HEK293 (cell line): ENCODE measurements around the gene FLRT1.

ENCODE experiments used
- CTCF ChIA-PET: fragments of 350-600 bp; formaldehyde crosslinking; extraction: SDS; loops from one replicate; lab custom pipeline; 2021; ENCODE audit warnings: antibody characterized with exemption; lab: Yijun Ruan, JAX
- POLR2A ChIA-PET: fragments of 300-600 bp; formaldehyde crosslinking; extraction: SDS; loops from one replicate; lab custom pipeline; 2020; ENCODE audit warnings: antibody characterized with exemption, inconsistent platforms; lab: Yijun Ruan, JAX
- H3K27ac ChIP-seq: fragments of 200-500 bp; sonication (Bioruptor generic); 2 replicates; pipeline ENCODE4 v1.5.1; 2014; ENCODE audit warnings: low read depth, low read length, control low read depth, inconsistent platforms; ENCODE audit errors: extremely low read depth
- H3K36me3 ChIP-seq, 2 experiments: fragments of 200-500 bp in 1 of 2; sonication (Bioruptor generic) in 1 of 2; 1 replicate in 1 of 2; 2 replicates in 1 of 2; pipeline ENCODE4 v1.5.1; 2014 to 2017; ENCODE audit warnings: inconsistent platforms in 2 of 2, low read length in 2 of 2; ENCODE audit not compliant: control insufficient read depth in 2 of 2, insufficient read depth in 1 of 2
- H3K4me1 ChIP-seq: fragments of 200-500 bp; sonication (Bioruptor generic); 2 replicates; pipeline ENCODE4 v1.5.1; 2014; ENCODE audit warnings: mild to moderate bottlenecking, low read length, inconsistent platforms; ENCODE audit not compliant: control insufficient read depth, insufficient read depth
- H3K4me3 ChIP-seq: 2 replicates; pipeline ENCODE4 v1.5.1; 2011; ENCODE audit warnings: low read depth, mild to moderate bottlenecking, control low read depth, low read length, moderate library complexity
- H3K9me3 ChIP-seq: fragments of 200-500 bp; sonication (Bioruptor generic); 2 replicates; pipeline ENCODE4 v1.5.1; 2014; ENCODE audit warnings: low read depth, low read length, inconsistent platforms; ENCODE audit not compliant: control insufficient read depth, insufficient read depth
- GLIS2 ChIP-seq: fragments of 450-650 bp; formaldehyde crosslinking; IDR thresholded peaks from 2 replicates; pipeline ENCODE4 v1.5.1; 2016; ENCODE audit warnings: missing biosample characterization, missing genetic modification characterization
- HIC1 ChIP-seq: fragments of 450-650 bp; formaldehyde crosslinking; IDR thresholded peaks from 2 replicates; pipeline ENCODE4 v1.5.1; 2016; ENCODE audit warnings: missing biosample characterization, missing genetic modification characterization
- HOXD13 ChIP-seq: sonication (generic); formaldehyde crosslinking; IDR thresholded peaks from 2 replicates; pipeline ENCODE4 v1.8.0; 2022; ENCODE audit warnings: missing genetic modification reagents, borderline replicate concordance
- KLF1 ChIP-seq: fragments of 450-650 bp; formaldehyde crosslinking; IDR thresholded peaks from 2 replicates; pipeline ENCODE4 v1.5.1; 2016; ENCODE audit warnings: missing biosample characterization, missing genetic modification characterization
- KLF8 ChIP-seq: fragments of 450-650 bp; formaldehyde crosslinking; IDR thresholded peaks from 2 replicates; pipeline ENCODE4 v1.5.1; 2016; ENCODE audit warnings: missing biosample characterization, missing genetic modification characterization
- KLF9 ChIP-seq: fragments of 450-650 bp; formaldehyde crosslinking; IDR thresholded peaks from 2 replicates; pipeline ENCODE4 v1.5.1; 2016; ENCODE audit warnings: missing biosample characterization, missing genetic modification characterization, low read depth
- OSR2 ChIP-seq: fragments of 450-650 bp; formaldehyde crosslinking; IDR thresholded peaks from 2 replicates; pipeline ENCODE4 v1.5.1; 2016; ENCODE audit warnings: missing biosample characterization, missing genetic modification characterization
- PRDM1 ChIP-seq: fragments of 450-650 bp; formaldehyde crosslinking; IDR thresholded peaks from 2 replicates; pipeline ENCODE4; 2016; ENCODE audit warnings: missing biosample characterization, missing genetic modification characterization
- RBAK ChIP-seq: fragments of 450-650 bp; formaldehyde crosslinking; IDR thresholded peaks from 2 replicates; pipeline ENCODE4 v1.5.1; 2016; ENCODE audit warnings: missing biosample characterization, missing genetic modification characterization
- SP2 ChIP-seq: fragments of 450-650 bp; formaldehyde crosslinking; IDR thresholded peaks from 2 replicates; pipeline ENCODE4 v1.5.1; 2016; ENCODE audit warnings: missing biosample characterization, missing genetic modification characterization
- ZBTB1 ChIP-seq: fragments of 450-650 bp; formaldehyde crosslinking; IDR thresholded peaks from 2 replicates; pipeline ENCODE4 v1.5.1; 2016; ENCODE audit warnings: missing biosample characterization, missing genetic modification characterization
- ZNF148 ChIP-seq: fragments of 450-650 bp; formaldehyde crosslinking; IDR thresholded peaks from 2 replicates; pipeline ENCODE4 v1.5.0; 2017; ENCODE audit warnings: missing biosample characterization, missing genetic modification characterization, borderline replicate concordance
- ZNF354C ChIP-seq: fragments of 450-650 bp; formaldehyde crosslinking; IDR thresholded peaks from 2 replicates; pipeline ENCODE4 v1.5.1; 2016; ENCODE audit warnings: missing biosample characterization, missing genetic modification characterization, low read depth, borderline replicate concordance
- ZNF555 ChIP-seq: fragments of 450-650 bp; formaldehyde crosslinking; conservative IDR thresholded peaks from 2 replicates; pipeline ENCODE4 v1.5.1; 2017; ENCODE audit warnings: missing biosample characterization, mild to moderate bottlenecking, missing genetic modification characterization, inconsistent platforms
- ZNF654 ChIP-seq: fragments of 450-650 bp; formaldehyde crosslinking; IDR thresholded peaks from 2 replicates; pipeline ENCODE4 v1.5.1; 2016; ENCODE audit warnings: low read depth, missing biosample characterization, missing genetic modification characterization
- ZNF830 ChIP-seq: fragments of 450-650 bp; IDR thresholded peaks from 2 replicates; pipeline ENCODE4 v1.5.0; 2018; ENCODE audit warnings: missing biosample characterization, missing genetic modification characterization, low read depth, mild to moderate bottlenecking, moderate library complexity

Gene FLRT1

GRCh38 chr11:63997801-63998337 lies 37.9 kb upstream of the FLRT1 start (continued):
- no peak for TF ChIP-seq ZNF555 (tag by site-specific recombination)
- peak; percentile 54 for TF ChIP-seq HIC1 (tag by site-specific recombination)
- TF ChIP-seq ZBTB1 (tag by site-specific recombination), result no peak
- peak; percentile 19; the same call in 1 of the 2 replicates for TF ChIP-seq GLIS2

GRCh38 chr11:63998558-63999348 lies 37.0 kb upstream of the FLRT1 start:
- TF ChIP-seq KLF8 (peak; percentile 25; the same call in 1 of the 2 replicates), HOXD13 (CRISPR knock-in tag) (no peak), ZNF830 (tag by site-specific recombination) (no peak), ZNF654 (tag by site-specific recombination) (no peak), GLIS2 (no peak), SP2 (tag by site-specific recombination) (peak; percentile 30; the same call in 1 of the 2 replicates), OSR2 (tag by site-specific recombination) (no peak), ZNF148 (tag by site-specific recombination) (no peak), KLF1 (tag by site-specific recombination) (peak; percentile 27; the same call in 1 of the 2 replicates), KLF9 (tag by site-specific recombination) (no peak), PRDM1 (tag by site-specific recombination) (no peak), RBAK (tag by site-specific recombination) (no peak), ZNF354C (tag by site-specific recombination) (no peak)
- TF ChIP-seq, all 188 proteins: peak for 3
- no peaks in the 10 kb centered on the region for H3K4me1 ChIP-seq
- H3K9me3 ChIP-seq, result no peaks in the 10 kb centered on the region
- H3K4me3 ChIP-seq, result no peak overlapping the region
- CTCF ChIA-PET, result interaction anchor here (0.6 to 4.3 kb wide), 4 partner anchors 19 to 152 kb away, joined by 3 to 70 read pairs (median 4); no protein-coding TSS in a partner anchor
- POLR2A ChIA-PET, result interaction anchor here (0.5 to 4.7 kb wide), 4 partner anchors 9 to 187 kb away, joined by 3 to 18 read pairs (median 4); partner anchors contain the start of gene STIP1
- H3K36me3 ChIP-seq, result peaks cover 4 to 64% of the 10 kb centered on the region in 2 experiments; a peak in 2 of 3 replicates
- H3K27ac ChIP-seq, result 0 out of 2 replicates have a peak overlapping the region, but pooled peaks have one; percentile 16
